Measurements from ENCODE around the gene ZNF480. TPM values are rescaled to one million over a fixed set of nuclear protein-coding genes. Genes with fewer than 3 reads are reported as not detected.

The ZNF480 gene
- total RNA-seq, result 4.0 and 5.0 TPM in 2 replicates

GRCh38 chr19:52296773-52297600 lies at the start of gene ZNF480:
TSS of gene ZNF480 (plus strand) at chr19:52297169. CDS start at chr19:52300413, 3,244 bp downstream.

DNA sequence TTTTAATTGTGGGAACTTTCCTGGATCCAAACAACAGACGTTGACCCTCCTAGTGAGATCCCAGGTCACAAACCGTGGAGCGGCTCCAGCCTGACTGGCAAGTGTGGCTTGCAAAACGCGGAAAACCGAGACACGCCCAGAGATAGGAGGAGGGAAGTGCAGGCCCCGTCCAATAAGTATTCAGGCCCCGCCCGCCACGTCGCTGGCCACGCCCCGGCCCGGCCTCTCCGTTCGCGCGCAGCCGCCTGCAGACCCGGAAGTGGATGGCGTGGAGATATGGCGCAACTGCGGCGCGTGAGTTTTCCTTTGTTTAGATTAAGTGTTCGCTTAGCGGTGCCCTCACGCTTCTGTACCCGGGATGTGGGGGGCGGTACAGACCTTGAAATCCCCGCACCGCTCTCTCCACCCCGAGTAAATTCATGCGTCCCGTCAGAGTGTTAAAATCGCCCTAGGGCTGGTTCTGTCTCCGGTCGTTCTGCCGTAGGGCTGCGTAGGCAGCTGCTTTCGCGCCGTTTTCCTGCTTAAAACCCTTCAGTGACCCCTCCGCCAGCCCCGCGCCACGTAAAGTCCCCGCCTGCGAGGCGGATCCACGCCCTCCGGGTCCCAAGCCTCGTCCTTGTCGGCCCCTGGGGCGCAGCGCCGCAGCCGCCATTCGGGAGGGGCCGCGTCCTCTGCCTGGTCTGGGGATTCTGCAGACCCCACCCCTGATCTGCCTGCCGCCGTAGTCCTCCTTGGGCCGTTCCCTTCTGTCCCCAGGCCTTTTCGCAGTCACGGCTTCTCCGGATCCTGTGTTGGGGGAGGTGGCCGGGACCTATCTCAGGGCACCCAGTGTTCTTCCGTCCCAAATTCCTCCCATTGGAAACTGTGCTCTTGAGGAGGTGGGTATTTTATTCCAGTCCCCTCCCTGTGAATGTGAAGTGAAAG lies 27.4 kb upstream of the ZNF480 start, which contains the start of gene ZNF766:
ZNF766 (plus strand) TSS at position 250 of the 924 bp plus-strand sequence; CDS start at position 277, 27 bp downstream.

GRCh38 chr19:52336117-52336790 lies 39.3 kb downstream of the ZNF480 start, which contains the start of gene ZNF610:
TSS of gene ZNF610 (plus strand) at chr19:52336243. CDS start at chr19:52349173, 12,930 bp downstream.

GRCh38 chr19:52369559-52370340 lies 72.8 kb downstream of the ZNF480 start, which contains the start of gene ZNF880:
TSS of gene ZNF880 (plus strand) at chr19:52369923. CDS start at chr19:52369966, 43 bp downstream.

Other genes with a start within 250 kb of the ZNF480 start
- gene ZNF432, start 248.3 kb upstream of the ZNF480 start, total RNA-seq, result 3.7 and 3.9 TPM in 2 replicates
- 5.1 and 5.5 TPM in 2 replicates for gene ZNF841, start 201.4 kb upstream of the ZNF480 start, total RNA-seq
- gene ZNF616, start 157.2 kb upstream of the ZNF480 start, total RNA-seq, result 5.6 and 6.1 TPM in 2 replicates
- 3.2 and 4.8 TPM in 2 replicates for gene ZNF836, start 125.5 kb upstream of the ZNF480 start, total RNA-seq
- gene PPP2R1A, start 107.1 kb upstream of the ZNF480 start, total RNA-seq, result 193 and 196 TPM in 2 replicates
- gene ZNF766, start 27.6 kb upstream of the ZNF480 start, total RNA-seq, result 5.7 and 6.1 TPM in 2 replicates
- 1.5 and 1.8 TPM in 2 replicates for gene ZNF610, start 39.1 kb downstream of the ZNF480 start, total RNA-seq
- 9.8 and 14.6 TPM in 2 replicates for gene ZNF880, start 72.8 kb downstream of the ZNF480 start, total RNA-seq
- 5.8 and 6.1 TPM in 2 replicates for gene ZNF528, start 100.7 kb downstream of the ZNF480 start, total RNA-seq
- gene ZNF534, start 132.0 kb downstream of the ZNF480 start, total RNA-seq, result not detected in 2 replicates
- gene ZNF578, start 156.4 kb downstream of the ZNF480 start, total RNA-seq, result 0.74 and 0.84 TPM in 2 replicates
- gene ZNF808, start 230.5 kb downstream of the ZNF480 start, total RNA-seq, result 5.6 and 5.7 TPM in 2 replicates

Data from bronchus fibroblast of lung (primary cell).